ENCODE data around the gene DENND1A. TPM values are rescaled to one million over a fixed set of nuclear protein-coding genes. Genes with fewer than 3 reads are reported as not detected.

DENND1A gene
- total and polyA plus RNA-seq, 2 experiments from 2014 or later = 13.1 to 28.7 TPM

DNA sequence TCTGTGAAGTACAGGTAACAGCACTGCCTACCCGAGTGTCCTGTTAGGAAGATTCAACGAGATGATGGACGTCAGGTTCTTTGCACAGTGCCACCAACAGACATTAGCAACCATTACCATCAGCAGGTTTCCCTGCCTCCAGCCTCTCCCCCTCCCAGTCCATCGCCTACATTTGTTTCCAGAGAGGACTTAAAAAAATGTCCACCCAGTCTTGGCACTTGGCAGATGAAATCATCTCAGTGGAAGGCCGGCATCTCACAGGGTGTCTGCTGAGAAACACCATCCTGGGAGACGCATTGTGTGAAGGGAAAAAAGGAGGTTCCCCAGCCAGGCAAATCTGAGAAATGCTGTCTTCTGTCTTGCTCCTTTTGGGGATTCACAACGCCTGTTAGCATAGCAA, 515.7 kb downstream of the DENND1A start:
- Histone ChIP-seq H3K4me2 (peak overlapping the region; percentile 20; the same call in 1 of the 2 replicates), H3K27ac (ENCODE audit: low read depth) (no peak overlapping the region), H3K79me2 (replicated peaks; ENCODE audit: insufficient read depth) (no peaks in the 10 kb centered on the region), H3K27me3 (ENCODE audit: insufficient read depth) (no peaks in the 10 kb centered on the region), H3K4me1 (ENCODE audit: insufficient read depth) (peaks cover 12% of the 10 kb centered on the region), H3K4me3 (no peak overlapping the region), H3F3A (replicated peaks; ENCODE audit: low read depth) (no peaks in the 10 kb centered on the region; the same call in 1 of the 2 replicates), H4K20me1 (replicated peaks; ENCODE audit: insufficient read depth) (no peaks in the 10 kb centered on the region), H3K9me2 (ENCODE audit: insufficient read depth) (no peaks in the 10 kb centered on the region), H2AFZ (no peak overlapping the region), H3K36me3 (ENCODE audit: insufficient read depth) (no peaks in the 10 kb centered on the region)
- TF ChIP-seq, protein P1, sequence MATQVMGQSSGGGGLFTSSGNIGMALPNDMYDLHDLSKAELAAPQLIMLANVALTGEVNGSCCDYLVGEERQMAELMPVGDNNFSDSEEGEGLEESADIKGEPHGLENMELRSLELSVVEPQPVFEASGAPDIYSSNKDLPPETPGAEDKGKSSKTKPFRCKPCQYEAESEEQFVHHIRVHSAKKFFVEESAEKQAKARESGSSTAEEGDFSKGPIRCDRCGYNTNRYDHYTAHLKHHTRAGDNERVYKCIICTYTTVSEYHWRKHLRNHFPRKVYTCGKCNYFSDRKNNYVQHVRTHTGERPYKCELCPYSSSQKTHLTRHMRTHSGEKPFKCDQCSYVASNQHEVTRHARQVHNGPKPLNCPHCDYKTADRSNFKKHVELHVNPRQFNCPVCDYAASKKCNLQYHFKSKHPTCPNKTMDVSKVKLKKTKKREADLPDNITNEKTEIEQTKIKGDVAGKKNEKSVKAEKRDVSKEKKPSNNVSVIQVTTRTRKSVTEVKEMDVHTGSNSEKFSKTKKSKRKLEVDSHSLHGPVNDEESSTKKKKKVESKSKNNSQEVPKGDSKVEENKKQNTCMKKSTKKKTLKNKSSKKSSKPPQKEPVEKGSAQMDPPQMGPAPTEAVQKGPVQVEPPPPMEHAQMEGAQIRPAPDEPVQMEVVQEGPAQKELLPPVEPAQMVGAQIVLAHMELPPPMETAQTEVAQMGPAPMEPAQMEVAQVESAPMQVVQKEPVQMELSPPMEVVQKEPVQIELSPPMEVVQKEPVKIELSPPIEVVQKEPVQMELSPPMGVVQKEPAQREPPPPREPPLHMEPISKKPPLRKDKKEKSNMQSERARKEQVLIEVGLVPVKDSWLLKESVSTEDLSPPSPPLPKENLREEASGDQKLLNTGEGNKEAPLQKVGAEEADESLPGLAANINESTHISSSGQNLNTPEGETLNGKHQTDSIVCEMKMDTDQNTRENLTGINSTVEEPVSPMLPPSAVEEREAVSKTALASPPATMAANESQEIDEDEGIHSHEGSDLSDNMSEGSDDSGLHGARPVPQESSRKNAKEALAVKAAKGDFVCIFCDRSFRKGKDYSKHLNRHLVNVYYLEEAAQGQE (IDR thresholded peaks at IDR 0.05; ENCODE audit: unreplicated experiment) = no peak
- no peak for TF ChIP-seq POLR2AphosphoS5 (IDR thresholded peaks at IDR 0.05; ENCODE audit: low read depth)
- no peak for TF ChIP-seq NANOG (IDR thresholded peaks at IDR 0.05; ENCODE audit: borderline replicate concordance)
- no peak for TF ChIP-seq ZNF331 (CRISPR knock-in tag; IDR thresholded peaks at IDR 0.05; ENCODE audit: low read depth)
- no peak for TF ChIP-seq JUNB (IDR thresholded peaks at IDR 0.05; ENCODE audit: unreplicated experiment)
- TF ChIP-seq, protein P2, sequence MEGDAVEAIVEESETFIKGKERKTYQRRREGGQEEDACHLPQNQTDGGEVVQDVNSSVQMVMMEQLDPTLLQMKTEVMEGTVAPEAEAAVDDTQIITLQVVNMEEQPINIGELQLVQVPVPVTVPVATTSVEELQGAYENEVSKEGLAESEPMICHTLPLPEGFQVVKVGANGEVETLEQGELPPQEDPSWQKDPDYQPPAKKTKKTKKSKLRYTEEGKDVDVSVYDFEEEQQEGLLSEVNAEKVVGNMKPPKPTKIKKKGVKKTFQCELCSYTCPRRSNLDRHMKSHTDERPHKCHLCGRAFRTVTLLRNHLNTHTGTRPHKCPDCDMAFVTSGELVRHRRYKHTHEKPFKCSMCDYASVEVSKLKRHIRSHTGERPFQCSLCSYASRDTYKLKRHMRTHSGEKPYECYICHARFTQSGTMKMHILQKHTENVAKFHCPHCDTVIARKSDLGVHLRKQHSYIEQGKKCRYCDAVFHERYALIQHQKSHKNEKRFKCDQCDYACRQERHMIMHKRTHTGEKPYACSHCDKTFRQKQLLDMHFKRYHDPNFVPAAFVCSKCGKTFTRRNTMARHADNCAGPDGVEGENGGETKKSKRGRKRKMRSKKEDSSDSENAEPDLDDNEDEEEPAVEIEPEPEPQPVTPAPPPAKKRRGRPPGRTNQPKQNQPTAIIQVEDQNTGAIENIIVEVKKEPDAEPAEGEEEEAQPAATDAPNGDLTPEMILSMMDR (conservative IDR thresholded peaks at IDR 0.05; ENCODE audit: low read depth in 2 of 2) = no peak
- TF ChIP-seq, protein P3, sequence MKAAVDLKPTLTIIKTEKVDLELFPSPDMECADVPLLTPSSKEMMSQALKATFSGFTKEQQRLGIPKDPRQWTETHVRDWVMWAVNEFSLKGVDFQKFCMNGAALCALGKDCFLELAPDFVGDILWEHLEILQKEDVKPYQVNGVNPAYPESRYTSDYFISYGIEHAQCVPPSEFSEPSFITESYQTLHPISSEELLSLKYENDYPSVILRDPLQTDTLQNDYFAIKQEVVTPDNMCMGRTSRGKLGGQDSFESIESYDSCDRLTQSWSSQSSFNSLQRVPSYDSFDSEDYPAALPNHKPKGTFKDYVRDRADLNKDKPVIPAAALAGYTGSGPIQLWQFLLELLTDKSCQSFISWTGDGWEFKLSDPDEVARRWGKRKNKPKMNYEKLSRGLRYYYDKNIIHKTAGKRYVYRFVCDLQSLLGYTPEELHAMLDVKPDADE (IDR thresholded peaks at IDR 0.05) = no peak
- TF ChIP-seq CREB1 (CRISPR knock-in tag; IDR thresholded peaks at IDR 0.05; ENCODE audit: low read depth) = no peak
- TF ChIP-seq, protein P4, sequence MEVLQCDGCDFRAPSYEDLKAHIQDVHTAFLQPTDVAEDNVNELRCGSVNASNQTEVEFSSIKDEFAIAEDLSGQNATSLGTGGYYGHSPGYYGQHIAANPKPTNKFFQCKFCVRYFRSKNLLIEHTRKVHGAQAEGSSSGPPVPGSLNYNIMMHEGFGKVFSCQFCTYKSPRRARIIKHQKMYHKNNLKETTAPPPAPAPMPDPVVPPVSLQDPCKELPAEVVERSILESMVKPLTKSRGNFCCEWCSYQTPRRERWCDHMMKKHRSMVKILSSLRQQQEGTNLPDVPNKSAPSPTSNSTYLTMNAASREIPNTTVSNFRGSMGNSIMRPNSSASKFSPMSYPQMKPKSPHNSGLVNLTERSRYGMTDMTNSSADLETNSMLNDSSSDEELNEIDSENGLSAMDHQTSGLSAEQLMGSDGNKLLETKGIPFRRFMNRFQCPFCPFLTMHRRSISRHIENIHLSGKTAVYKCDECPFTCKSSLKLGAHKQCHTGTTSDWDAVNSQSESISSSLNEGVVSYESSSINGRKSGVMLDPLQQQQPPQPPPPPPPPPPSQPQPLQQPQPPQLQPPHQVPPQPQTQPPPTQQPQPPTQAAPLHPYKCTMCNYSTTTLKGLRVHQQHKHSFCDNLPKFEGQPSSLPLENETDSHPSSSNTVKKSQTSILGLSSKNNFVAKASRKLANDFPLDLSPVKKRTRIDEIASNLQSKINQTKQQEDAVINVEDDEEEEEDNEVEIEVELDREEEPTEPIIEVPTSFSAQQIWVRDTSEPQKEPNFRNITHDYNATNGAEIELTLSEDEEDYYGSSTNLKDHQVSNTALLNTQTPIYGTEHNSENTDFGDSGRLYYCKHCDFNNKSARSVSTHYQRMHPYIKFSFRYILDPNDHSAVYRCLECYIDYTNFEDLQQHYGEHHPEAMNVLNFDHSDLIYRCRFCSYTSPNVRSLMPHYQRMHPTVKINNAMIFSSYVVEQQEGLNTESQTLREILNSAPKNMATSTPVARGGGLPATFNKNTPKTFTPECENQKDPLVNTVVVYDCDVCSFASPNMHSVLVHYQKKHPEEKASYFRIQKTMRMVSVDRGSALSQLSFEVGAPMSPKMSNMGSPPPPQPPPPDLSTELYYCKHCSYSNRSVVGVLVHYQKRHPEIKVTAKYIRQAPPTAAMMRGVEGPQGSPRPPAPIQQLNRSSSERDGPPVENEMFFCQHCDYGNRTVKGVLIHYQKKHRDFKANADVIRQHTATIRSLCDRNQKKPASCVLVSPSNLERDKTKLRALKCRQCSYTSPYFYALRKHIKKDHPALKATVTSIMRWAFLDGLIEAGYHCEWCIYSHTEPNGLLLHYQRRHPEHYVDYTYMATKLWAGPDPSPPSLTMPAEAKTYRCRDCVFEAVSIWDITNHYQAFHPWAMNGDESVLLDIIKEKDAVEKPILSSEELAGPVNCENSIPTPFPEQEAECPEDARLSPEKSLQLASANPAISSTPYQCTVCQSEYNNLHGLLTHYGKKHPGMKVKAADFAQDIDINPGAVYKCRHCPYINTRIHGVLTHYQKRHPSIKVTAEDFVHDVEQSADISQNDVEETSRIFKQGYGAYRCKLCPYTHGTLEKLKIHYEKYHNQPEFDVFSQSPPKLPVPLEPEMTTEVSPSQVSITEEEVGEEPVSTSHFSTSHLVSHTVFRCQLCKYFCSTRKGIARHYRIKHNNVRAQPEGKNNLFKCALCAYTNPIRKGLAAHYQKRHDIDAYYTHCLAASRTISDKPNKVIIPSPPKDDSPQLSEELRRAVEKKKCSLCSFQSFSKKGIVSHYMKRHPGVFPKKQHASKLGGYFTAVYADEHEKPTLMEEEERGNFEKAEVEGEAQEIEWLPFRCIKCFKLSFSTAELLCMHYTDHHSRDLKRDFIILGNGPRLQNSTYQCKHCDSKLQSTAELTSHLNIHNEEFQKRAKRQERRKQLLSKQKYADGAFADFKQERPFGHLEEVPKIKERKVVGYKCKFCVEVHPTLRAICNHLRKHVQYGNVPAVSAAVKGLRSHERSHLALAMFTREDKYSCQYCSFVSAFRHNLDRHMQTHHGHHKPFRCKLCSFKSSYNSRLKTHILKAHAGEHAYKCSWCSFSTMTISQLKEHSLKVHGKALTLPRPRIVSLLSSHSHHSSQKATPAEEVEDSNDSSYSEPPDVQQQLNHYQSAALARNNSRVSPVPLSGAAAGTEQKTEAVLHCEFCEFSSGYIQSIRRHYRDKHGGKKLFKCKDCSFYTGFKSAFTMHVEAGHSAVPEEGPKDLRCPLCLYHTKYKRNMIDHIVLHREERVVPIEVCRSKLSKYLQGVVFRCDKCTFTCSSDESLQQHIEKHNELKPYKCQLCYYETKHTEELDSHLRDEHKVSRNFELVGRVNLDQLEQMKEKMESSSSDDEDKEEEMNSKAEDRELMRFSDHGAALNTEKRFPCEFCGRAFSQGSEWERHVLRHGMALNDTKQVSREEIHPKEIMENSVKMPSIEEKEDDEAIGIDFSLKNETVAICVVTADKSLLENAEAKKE (CRISPR knock-in tag; IDR thresholded peaks at IDR 0.05) = no peak
- TF ChIP-seq ZNF114 (CRISPR knock-in tag; IDR thresholded peaks at IDR 0.05) = no peak
- TF ChIP-seq EZH2 (IDR thresholded peaks at IDR 0.05; ENCODE audit: low read depth, unreplicated experiment) = no peak
- no peak for TF ChIP-seq EZH2phosphoT487 (IDR thresholded peaks at IDR 0.05; ENCODE audit: unreplicated experiment)
- TF ChIP-seq STAT1 (IDR thresholded peaks at IDR 0.05; ENCODE audit: unreplicated experiment) = no peak
- H3K4me1 Mint-ChIP-seq = peaks cover 14% of the 10 kb centered on the region
- no peak overlapping the region for H3K27ac Mint-ChIP-seq
- H3K27me3 Mint-ChIP-seq (ENCODE audit: insufficient read depth, low read depth, poor library complexity) = peaks cover 7% of the 10 kb centered on the region
- no peak for ATAC-seq
- no peak overlapping the region for H3K4me3 Mint-ChIP-seq
- no peak for DNase-seq (ENCODE audit: low spot score)
- H3K9me3 Mint-ChIP-seq = no peaks in the 10 kb centered on the region
- no peaks in the 10 kb centered on the region for H3K36me3 Mint-ChIP-seq (ENCODE audit: low read depth)
